Head of caudate nucleus (tissue), 42 donors: ENCODE results near the gene CST9L.

Experiments
- DNase-seq, 42 donors: peaks; one replicate each; pipeline versions ENCODE4 v3.0.0 to v3.0.0-alpha.2; 2020 to 2021; ENCODE audit warnings: mixed read lengths in 7 of 42
- intact Hi-C: fragments of 100-400 bp; cut with DNase I; formaldehyde crosslinking; loops from one replicate; pipeline ENCODE4 v1.15.0; 2022

CST9L gene

GRCh38 chr20:23568320-23568970 lies at the start of gene CST9L:
TSS of gene CST9L (minus strand) at chr20:23568484. CDS start at chr20:23568450, 34 bp downstream.
- intact Hi-C loops = no loop called here
- no peak for DNase-seq

- DNase-seq = peak in 1 of 42 donors; percentile 36
- intact Hi-C loops = no loop called here
Measured at GRCh38 chr20:23614163-23614562, 45.9 kb upstream of the CST9L start.

DNA sequence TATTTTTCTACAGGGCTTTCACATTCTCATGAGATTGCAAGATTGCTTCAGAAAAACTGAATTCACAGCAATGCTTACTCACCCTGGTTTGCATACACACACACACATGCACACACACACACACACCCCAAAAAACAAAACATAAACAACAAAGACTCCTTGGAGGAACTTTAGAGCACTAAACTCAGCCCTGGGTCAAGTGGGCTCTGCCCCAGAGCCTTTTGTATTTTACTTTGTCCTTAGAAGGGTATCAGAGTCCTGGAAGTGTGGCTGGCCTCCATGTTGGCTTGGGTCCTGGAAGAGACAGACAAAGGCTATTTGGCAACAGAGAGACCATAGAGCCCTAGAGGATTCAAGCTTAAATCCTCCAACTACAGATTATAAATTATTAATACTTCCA lies 45.4 kb upstream of the CST9L start:
- intact Hi-C loops = no loop called here
- DNase-seq = peak in 7 of 42 donors; percentile 26 to 58 (median 44)

GRCh38 chr20:23612396-23612795 lies 44.1 kb upstream of the CST9L start:
- peak in 2 of 42 donors; percentile 34 to 42 for DNase-seq
- intact Hi-C loops = no loop called here

- intact Hi-C loops = loop anchor here (5.0 kb wide), 1 partner anchor 167 kb away; no protein-coding TSS in a partner anchor
Measured at GRCh38 chr20:23609486-23610109, 41.3 kb upstream of the CST9L start.

GRCh38 chr20:23608251-23608846 lies 40.1 kb upstream of the CST9L start:
- peak in 1 of 42 donors; percentile 38 for DNase-seq
- intact Hi-C loops = loop anchor here (5.0 kb wide), 1 partner anchor 166 kb away; no protein-coding TSS in a partner anchor

More at GRCh38 chr20:23609486-23610109, 41.3 kb upstream of the CST9L start:
- no peak for DNase-seq

- DNase-seq = peak in 1 of 42 donors; percentile 40
- intact Hi-C loops = loop anchor here (5.0 kb wide), 1 partner anchor 165 kb away; no protein-coding TSS in a partner anchor
Measured at GRCh38 chr20:23607497-23608245, 39.4 kb upstream of the CST9L start.

DNA sequence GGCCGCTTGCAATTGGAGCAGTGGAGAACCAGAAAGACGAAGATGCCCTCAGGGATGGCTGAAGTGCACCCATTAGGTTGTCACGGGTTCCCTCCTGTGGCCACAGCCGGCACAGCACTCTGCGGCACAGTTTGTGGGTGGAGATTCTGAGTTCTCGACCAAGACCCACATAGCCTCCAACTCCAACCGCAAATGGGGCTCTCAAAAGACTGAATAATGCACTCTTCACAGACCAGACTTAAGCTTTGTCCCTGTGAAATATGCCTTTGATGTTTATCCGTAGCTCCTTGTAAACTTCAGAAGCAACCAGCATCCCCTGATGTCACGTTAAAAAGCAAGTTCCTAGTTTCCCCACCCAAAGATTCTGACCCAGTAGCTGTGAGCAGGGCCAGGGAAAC lies 38.4 kb upstream of the CST9L start:
- intact Hi-C loops = loop anchor here (5.0 kb wide), 1 partner anchor 164 kb away; no protein-coding TSS in a partner anchor
- peak; percentile 46 to 88 (median 76) for DNase-seq

DNA sequence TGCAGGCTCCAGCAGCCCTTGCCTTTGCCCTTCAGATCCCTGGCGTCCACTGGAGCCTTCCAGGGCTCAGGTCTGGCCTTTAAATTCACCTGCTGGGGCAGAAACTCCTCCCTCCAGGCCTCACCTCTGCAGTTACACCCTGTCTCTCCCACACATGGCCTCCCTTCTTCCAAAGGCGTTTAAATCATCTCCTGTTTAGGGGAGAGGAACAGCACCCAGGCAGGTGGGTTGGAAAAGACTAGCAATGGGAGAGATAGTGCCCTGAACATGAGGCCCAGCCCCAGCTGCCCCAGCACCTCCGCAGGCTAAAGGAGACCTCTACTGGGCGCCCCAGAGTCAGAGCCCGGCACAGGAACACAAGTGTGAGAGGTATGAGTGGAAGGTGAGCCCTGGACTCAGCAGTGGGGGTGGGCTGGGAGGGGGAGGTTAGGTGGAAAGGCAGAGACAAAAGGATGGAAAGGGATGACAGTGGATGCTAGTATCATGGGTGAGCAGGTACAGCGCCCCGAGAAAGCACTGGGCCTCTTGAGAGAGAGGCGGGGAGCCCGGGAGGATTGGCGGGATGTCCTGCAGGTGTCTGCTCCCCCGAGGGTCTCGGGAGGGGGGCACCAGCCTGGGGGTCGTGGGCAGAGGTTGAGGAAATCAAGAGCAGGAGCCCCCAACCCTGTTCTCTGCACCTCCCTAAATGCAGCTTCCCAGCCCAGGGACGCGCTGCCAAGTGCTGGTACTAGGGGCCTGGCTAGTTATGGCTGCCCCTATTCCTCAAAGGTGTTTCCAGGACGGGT lies 37.8 kb upstream of the CST9L start, which contains the start of gene CST9:
TSS of gene CST9 (minus strand) at position 51 of the 785 bp plus-strand sequence. CDS start 53 bp downstream, outside the sequence.
- DNase-seq = no peak
- intact Hi-C loops = loop anchor here (5.0 kb wide), 1 partner anchor 164 kb away; no protein-coding TSS in a partner anchor

DNA sequence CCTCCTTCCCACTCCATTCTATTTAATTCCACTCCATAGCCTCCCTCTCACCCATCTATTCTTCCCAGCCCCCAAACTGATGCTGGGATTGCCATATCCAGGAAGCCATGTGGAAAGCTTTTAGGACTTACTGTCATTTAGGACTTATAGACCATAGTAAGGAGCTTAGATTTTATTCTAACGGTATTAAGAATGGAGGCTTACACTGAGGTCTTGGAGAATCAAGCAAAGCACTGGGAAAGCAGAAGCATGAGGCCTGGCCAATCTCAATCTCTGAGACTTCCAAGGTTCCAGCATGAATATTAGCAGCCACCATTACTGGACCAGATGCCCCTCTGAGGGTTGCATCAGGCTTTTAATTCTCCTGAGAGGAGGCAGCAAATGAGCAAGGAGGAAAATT lies 36.0 kb upstream of the CST9L start:
- intact Hi-C loops = no loop called here
- DNase-seq = peak in 1 of 42 donors; percentile 21

DNA sequence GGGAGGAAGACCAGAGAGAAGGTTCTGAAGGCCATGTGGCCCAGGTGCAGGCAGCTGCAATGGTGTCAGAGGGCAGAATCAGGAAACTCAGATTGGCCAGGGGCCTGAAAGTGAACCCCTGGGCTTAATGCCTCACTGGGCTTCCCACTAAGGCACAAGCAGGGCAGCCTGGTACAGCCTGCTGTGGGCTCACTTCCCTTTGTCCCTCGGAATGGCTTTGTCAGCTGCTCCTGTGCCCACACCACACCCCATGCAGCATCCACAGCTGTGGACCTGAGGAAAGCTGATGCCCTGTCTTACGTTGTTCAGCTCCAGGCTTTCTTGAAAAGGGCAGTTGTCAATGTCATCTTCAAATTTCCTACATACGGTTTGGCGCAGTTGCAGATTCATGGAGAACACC lies 35.0 kb upstream of the CST9L start:
- intact Hi-C loops = no loop called here
- no peak for DNase-seq

- DNase-seq = peak in 1 of 42 donors; percentile 33
- intact Hi-C loops = no loop called here
Measured at GRCh38 chr20:23602699-23603098, 34.4 kb upstream of the CST9L start.

- no peak for DNase-seq
- intact Hi-C loops = no loop called here
Measured at GRCh38 chr20:23602241-23602640, 34.0 kb upstream of the CST9L start.

DNA sequence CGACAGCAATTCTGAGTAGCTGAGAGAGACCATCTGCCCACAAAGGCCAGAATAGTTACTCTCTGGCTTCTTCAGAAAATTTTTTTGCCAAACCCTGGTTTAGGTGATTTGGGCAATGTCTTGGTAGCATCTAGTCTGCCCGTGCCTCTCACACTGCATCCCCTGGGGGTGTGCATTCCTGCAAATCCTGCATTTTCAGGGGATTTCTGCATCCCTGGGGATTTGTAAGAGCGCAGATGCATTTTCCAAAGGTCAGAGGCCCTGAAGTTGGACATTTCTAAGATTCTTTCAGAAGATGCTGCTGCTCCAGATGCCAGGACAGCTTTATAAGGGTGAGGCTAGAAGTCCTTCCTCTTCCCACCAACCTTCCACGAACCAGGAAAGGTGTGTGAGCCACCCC lies 33.4 kb upstream of the CST9L start:
- intact Hi-C loops = no loop called here
- DNase-seq = peak in 1 of 42 donors; percentile 9

DNA sequence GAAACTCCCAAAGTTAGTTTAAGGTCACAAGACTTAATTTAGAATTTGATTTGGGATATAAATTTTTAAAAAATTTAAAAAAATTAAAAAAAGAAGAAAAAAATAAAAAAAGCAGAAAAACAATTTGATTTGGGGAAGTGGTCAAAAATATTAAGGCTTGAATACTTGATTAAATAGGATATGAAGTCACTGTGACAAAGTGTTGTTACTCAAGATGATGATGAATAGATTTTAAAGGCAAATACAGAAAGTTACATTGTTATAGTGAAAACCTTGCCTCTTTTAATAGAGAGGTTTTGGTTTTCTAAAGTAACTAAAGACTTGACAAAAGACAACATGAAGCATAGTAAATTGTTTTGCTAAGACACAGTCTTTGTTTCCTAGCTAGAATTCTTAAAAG lies 30.2 kb upstream of the CST9L start:
- intact Hi-C loops = no loop called here

DNA sequence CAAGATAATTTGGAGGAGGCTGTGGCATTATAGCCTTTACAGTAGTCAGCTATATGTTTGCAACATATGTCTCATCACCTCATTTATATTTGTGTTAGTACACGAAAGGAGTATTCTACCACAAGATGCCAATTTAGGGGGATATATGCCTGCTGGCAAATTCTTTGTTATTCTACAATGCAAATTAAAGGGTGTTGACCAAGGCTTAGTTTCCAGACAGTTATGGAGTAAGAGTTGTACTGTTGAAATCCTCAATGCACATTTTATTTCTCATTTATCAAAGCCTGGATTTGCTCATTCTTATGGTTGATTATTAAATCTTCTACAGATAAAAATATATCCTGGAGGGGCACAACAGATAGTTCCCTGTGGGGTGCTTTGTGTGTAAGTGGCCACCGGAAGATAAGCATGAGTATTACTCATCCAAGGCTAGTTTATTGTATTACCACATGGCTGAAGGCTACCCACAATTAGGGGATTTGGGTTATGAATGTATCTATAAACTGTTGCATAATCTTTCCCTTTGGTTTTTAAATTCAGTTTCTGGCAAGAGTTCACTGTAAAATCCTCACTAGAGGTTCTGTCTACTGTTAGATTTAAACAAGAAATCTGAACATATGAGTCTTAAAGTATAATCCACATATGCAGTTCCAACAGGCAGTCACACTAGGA lies 28.4 kb upstream of the CST9L start:
- no peak for DNase-seq
- intact Hi-C loops = no loop called here

More for the DNA sequence above, 30.2 kb upstream of the CST9L start:
- no peak for DNase-seq

- intact Hi-C loops = no loop called here
- DNase-seq = no peak
Measured at GRCh38 chr20:23595941-23596340, 27.7 kb upstream of the CST9L start.
